Measurements from ENCODE around the gene LRRN4.
"Not testable (repeated sequence)": the region's sequence is repeated elsewhere in the genome, so short reads cannot be mapped to it uniquely, and the experiment has no call there.

The LRRN4 gene

DNA sequence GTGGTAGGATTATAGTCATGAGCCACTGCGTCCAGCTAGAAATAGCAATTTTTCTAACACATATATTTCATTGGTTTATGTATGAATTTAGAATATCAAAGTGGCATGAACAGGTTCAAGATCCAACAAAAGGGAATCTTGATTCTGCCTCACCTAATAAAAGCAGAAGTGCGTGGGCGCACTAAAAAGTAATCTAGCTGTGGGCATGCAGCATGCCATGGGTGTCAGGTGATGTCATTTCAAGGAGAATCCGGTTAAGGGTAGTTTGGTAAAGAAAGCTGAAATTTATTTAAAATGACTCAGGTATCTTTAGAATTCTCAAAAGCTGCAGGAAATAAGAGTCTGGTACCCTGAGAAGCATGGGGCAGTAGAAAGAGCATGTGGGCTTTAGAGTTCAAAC is 17.6 kb downstream of the LRRN4 start:
- H3K4me1 ChIP-seq (ENCODE audit: insufficient read depth, low read length, poor library complexity, severe bottlenecking): peaks cover 12% of the 10 kb centered on the region
- no peak overlapping the region for H3K4me3 ChIP-seq (ENCODE audit: low read length, poor library complexity, severe bottlenecking)
- H3K79me2 ChIP-seq (ENCODE audit: insufficient read depth, low read length): no peaks in the 10 kb centered on the region
- H2AFZ ChIP-seq (ENCODE audit: low read length): no peak overlapping the region
- peaks cover 74% of the 10 kb centered on the region for H3K36me3 ChIP-seq (ENCODE audit: insufficient read depth, low read length)
- no peaks in the 10 kb centered on the region for H3F3A ChIP-seq (ENCODE audit: low read depth)
- H3K27me3 ChIP-seq (ENCODE audit: insufficient read depth, low read length, poor library complexity, severe bottlenecking): no peaks in the 10 kb centered on the region
- TF ChIP-seq, protein P1, sequence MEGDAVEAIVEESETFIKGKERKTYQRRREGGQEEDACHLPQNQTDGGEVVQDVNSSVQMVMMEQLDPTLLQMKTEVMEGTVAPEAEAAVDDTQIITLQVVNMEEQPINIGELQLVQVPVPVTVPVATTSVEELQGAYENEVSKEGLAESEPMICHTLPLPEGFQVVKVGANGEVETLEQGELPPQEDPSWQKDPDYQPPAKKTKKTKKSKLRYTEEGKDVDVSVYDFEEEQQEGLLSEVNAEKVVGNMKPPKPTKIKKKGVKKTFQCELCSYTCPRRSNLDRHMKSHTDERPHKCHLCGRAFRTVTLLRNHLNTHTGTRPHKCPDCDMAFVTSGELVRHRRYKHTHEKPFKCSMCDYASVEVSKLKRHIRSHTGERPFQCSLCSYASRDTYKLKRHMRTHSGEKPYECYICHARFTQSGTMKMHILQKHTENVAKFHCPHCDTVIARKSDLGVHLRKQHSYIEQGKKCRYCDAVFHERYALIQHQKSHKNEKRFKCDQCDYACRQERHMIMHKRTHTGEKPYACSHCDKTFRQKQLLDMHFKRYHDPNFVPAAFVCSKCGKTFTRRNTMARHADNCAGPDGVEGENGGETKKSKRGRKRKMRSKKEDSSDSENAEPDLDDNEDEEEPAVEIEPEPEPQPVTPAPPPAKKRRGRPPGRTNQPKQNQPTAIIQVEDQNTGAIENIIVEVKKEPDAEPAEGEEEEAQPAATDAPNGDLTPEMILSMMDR (conservative IDR thresholded peaks at IDR 0.05; ENCODE audit: low read length): no peak
- TF ChIP-seq EZH2phosphoT487 (IDR thresholded peaks at IDR 0.05; ENCODE audit: borderline replicate concordance): no peak
- no peak overlapping the region for H3K4me2 ChIP-seq (ENCODE audit: low read depth, low read length, poor library complexity, severe bottlenecking)
- no peaks in the 10 kb centered on the region for H3K9me2 ChIP-seq (replicated peaks; ENCODE audit: low read depth, low read length)
- no peak overlapping the region for H3K9ac ChIP-seq (ENCODE audit: low read depth, low read length, poor library complexity, severe bottlenecking)
- no peaks in the 10 kb centered on the region for H3K9me3 ChIP-seq (ENCODE audit: insufficient read depth, low read depth, low read length)
- H4K20me1 ChIP-seq (ENCODE audit: insufficient read depth, low read length, poor library complexity, severe bottlenecking): no peaks in the 10 kb centered on the region

DNA sequence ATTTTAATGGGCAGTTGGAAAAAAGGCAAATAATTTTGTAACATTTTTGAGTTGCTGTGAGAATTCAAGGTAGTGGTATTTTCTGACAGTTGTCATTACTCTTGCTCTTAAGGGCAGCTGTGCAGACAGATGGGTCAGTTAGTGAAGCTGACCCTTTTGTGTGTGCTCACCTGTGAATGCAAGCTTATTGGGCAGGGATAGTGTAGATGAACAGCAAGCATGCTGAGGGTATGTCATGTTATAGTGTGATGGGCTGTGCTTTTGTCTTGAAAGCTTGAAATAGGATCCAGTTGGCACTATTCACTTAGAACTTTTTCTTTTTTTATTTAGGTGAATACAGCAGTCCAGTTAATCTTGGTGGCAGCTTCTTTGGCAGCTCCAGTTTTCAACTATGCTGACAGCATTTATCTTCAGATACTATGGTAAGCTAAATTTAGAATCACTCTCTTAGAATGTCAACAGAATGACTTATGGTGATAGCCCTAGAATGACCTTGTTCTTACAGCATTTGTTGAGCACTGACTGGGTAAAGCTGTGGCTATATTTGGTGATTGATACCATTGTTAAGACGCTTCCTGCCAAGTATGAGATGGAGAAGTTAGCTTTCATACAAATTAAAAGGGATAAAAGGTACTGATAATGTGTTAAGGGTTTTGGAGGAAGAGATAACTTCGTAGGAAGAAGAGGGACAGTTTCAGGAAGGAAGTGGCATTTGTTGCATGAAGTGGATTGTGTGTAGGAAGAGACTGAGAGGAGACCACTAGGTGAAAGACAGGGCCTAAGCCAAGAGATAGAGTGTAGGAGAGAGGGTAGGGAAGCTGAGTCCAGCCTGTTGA is 19.5 kb downstream of the LRRN4 start:
- Histone ChIP-seq H3F3A (ENCODE audit: low read depth) (no peaks in the 10 kb centered on the region), H3K4me1 (ENCODE audit: insufficient read depth, low read length, poor library complexity, severe bottlenecking) (peaks cover 12% of the 10 kb centered on the region), H3K9me2 (replicated peaks; ENCODE audit: low read depth, low read length) (no peaks in the 10 kb centered on the region), H3K79me2 (ENCODE audit: insufficient read depth, low read length) (no peaks in the 10 kb centered on the region; the same call in 1 of the 2 replicates), H3K27me3 (ENCODE audit: insufficient read depth, low read length, poor library complexity, severe bottlenecking) (no peaks in the 10 kb centered on the region), H3K4me3 (ENCODE audit: low read length, poor library complexity, severe bottlenecking) (no peak overlapping the region), H3K36me3 (ENCODE audit: insufficient read depth, low read length) (peaks cover 60% of the 10 kb centered on the region), H3K9me3 (ENCODE audit: insufficient read depth, low read depth, low read length) (no peaks in the 10 kb centered on the region), H2AFZ (ENCODE audit: low read length) (no peak overlapping the region), H4K20me1 (ENCODE audit: insufficient read depth, low read length, poor library complexity, severe bottlenecking) (no peaks in the 10 kb centered on the region), H3K9ac (ENCODE audit: low read depth, low read length, poor library complexity, severe bottlenecking) (no peak overlapping the region), H3K4me2 (ENCODE audit: low read depth, low read length, poor library complexity, severe bottlenecking) (peak overlapping the region; percentile 16)
- TF ChIP-seq EZH2phosphoT487 (IDR thresholded peaks at IDR 0.05; ENCODE audit: borderline replicate concordance): no peak
- TF ChIP-seq, protein P1 (conservative IDR thresholded peaks at IDR 0.05; ENCODE audit: low read length): no peak

DNA sequence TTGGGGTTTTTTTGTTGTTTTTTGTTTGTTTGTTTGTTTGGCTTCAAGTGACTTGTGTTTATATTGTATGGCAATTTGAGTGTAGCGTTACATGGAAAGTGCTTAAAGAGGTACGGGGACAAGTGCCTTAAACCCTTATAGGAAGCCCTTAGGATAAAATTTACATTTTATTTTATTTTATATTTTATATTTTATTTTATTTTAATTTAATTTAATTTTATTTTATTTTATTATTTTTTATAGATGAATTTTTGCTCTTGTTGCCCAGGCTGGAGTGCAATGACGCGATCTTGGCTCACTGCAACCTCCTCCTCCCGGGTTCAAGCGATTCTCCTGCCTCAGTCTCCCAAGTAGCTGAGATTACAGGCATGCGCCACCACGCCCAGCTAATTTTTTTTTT is 21.0 kb downstream of the LRRN4 start:
- not testable (repeated sequence) for H3K79me2 ChIP-seq (ENCODE audit: insufficient read depth, low read length); H3K4me3 ChIP-seq (ENCODE audit: low read length, poor library complexity, severe bottlenecking); H3K4me2 ChIP-seq (ENCODE audit: low read depth, low read length, poor library complexity, severe bottlenecking); H3F3A ChIP-seq (ENCODE audit: low read depth); H2AFZ ChIP-seq (ENCODE audit: low read length); H4K20me1 ChIP-seq (ENCODE audit: insufficient read depth, low read length, poor library complexity, severe bottlenecking); H3K9me2 ChIP-seq (replicated peaks; ENCODE audit: low read depth, low read length); H3K9me3 ChIP-seq (ENCODE audit: insufficient read depth, low read depth, low read length); H3K27me3 ChIP-seq (ENCODE audit: insufficient read depth, low read length, poor library complexity, severe bottlenecking); H3K9ac ChIP-seq (ENCODE audit: low read depth, low read length, poor library complexity, severe bottlenecking)
- H3K36me3 ChIP-seq (ENCODE audit: insufficient read depth, low read length): peaks cover 46% of the 10 kb centered on the region
- peaks cover 21% of the 10 kb centered on the region for H3K4me1 ChIP-seq (ENCODE audit: insufficient read depth, low read length, poor library complexity, severe bottlenecking)
